ENCODE results near the gene BNIP1.
"Not testable (repeated sequence)": the region's sequence is repeated elsewhere in the genome, so short reads cannot be mapped to it uniquely, and the experiment has no call there.

BNIP1 gene

GRCh38 chr5:173144200-173145176 lies at the start of gene BNIP1:
Gene BNIP1 (plus strand): TSS chr5:173144531. CDS start chr5:173144546, 15 bp downstream.
- DNase-seq: peak; percentile 94

GRCh38 chr5:173098787-173099186 lies 45.5 kb upstream of the BNIP1 start:
- no peak for DNase-seq

- DNase-seq: no peak
Observed at GRCh38 chr5:173099461-173099860, 44.9 kb upstream of the BNIP1 start.

GRCh38 chr5:173101245-173101644 lies 43.1 kb upstream of the BNIP1 start:
- no peak for DNase-seq

- no peak for DNase-seq
Observed at GRCh38 chr5:173103411-173103810, 40.9 kb upstream of the BNIP1 start.

- DNase-seq: no peak
Observed at GRCh38 chr5:173108914-173109313, 35.4 kb upstream of the BNIP1 start.

GRCh38 chr5:173114536-173114935 lies 29.8 kb upstream of the BNIP1 start:
- no peak for DNase-seq

GRCh38 chr5:173119719-173120118 lies 24.6 kb upstream of the BNIP1 start:
- DNase-seq: no peak

GRCh38 chr5:173123416-173123815 lies 20.9 kb upstream of the BNIP1 start:
- peak; percentile 5 for DNase-seq

- not testable (repeated sequence) for DNase-seq
Observed at GRCh38 chr5:173132166-173132565, 12.2 kb upstream of the BNIP1 start.

- no peak for DNase-seq
Observed at GRCh38 chr5:173138707-173139106, 5.6 kb upstream of the BNIP1 start.

- no peak for DNase-seq
Observed at GRCh38 chr5:173139631-173140030, 4.7 kb upstream of the BNIP1 start.

GRCh38 chr5:173140769-173141168 lies 3.6 kb upstream of the BNIP1 start:
- no peak for DNase-seq

- DNase-seq: no peak
Observed at GRCh38 chr5:173143567-173143966, 764 bp upstream of the BNIP1 start.

GRCh38 chr5:173148354-173148753 lies 4.0 kb downstream of the BNIP1 start:
- DNase-seq: no peak

- no peak for DNase-seq
Observed at GRCh38 chr5:173152547-173152946, 8.2 kb downstream of the BNIP1 start.

GRCh38 chr5:173153842-173154241 lies 9.5 kb downstream of the BNIP1 start:
- DNase-seq: no peak

GRCh38 chr5:173154619-173155018 lies 10.3 kb downstream of the BNIP1 start:
- not testable (repeated sequence) for DNase-seq

- no peak for DNase-seq
Observed at GRCh38 chr5:173155912-173156311, 11.6 kb downstream of the BNIP1 start.

GRCh38 chr5:173158366-173158765 lies 14.0 kb downstream of the BNIP1 start:
- DNase-seq: no peak

- DNase-seq: no peak
Observed at GRCh38 chr5:173159256-173159655, 14.9 kb downstream of the BNIP1 start.

GRCh38 chr5:173161148-173161547 lies 16.8 kb downstream of the BNIP1 start:
- DNase-seq: no peak

GRCh38 chr5:173163219-173163618 lies 18.9 kb downstream of the BNIP1 start:
- peak; percentile 45 for DNase-seq

- DNase-seq: no peak
Observed at GRCh38 chr5:173165177-173166016, 21.1 kb downstream of the BNIP1 start.
